ENCODE results near the gene REEP3. TPM values are rescaled to one million over a fixed set of nuclear protein-coding genes. Genes with fewer than 3 reads are reported as not detected.

The REEP3 gene
- total RNA-seq, 3 donors from 2014 or later (not counting 1 experiment from before 2014, with no cell fraction given), result 4.6 to 10.2 (median 8.3) TPM

DNA sequence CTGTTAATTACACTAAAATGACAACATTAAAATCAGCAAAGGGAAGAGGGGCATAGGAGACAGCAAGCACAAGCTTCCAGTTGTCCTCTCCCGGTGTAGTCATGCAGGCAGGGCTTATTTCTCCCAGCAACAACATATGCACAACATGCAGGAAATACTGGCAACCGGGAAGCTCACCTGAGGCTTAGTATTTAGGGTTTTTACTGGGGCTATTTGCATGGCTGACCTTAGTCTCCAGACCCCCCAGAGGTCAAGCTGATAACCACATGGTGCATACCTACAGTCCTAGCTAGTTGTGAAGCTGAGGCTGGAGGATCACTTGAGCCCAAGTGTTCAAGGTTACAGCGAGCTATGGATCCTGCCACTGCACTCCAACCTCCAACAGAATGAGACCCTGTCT, 42.6 kb upstream of the REEP3 start:
- Mint-ChIP-seq H3K9me3 (no peaks in the 10 kb centered on the region), H3K36me3 (no peaks in the 10 kb centered on the region), H3K4me1 (peaks cover 0 to 4% of the 10 kb centered on the region in 2 donors), H3K27ac (no peak overlapping the region), H3K27me3 (ENCODE audit: low read depth in 2 of 2) (no peaks in the 10 kb centered on the region), H3K4me3 (no peak overlapping the region)
- no peak overlapping the region for H3K4me3 ChIP-seq (ENCODE audit: low read length)
- H3K9me3 ChIP-seq (ENCODE audit: control insufficient read depth, insufficient read depth, low read length), result no peaks in the 10 kb centered on the region
- DNase-seq (no peak), ATAC-seq (no peak)
- no peaks in the 10 kb centered on the region for H3K27me3 ChIP-seq (ENCODE audit: control insufficient read depth, insufficient read depth, low read length)
- no peaks in the 10 kb centered on the region for H3K36me3 ChIP-seq (ENCODE audit: control insufficient read depth, insufficient read depth, low read length)
- no peaks in the 10 kb centered on the region for H3K4me1 ChIP-seq (ENCODE audit: control insufficient read depth, insufficient read depth, low read length)
- intact Hi-C loops (cut with micrococcal nuclease), result no loop called here
- WGBS (ENCODE audit: insufficient coverage), result 89% methylated on average over 2 of the region's 3 CpGs
- no peak overlapping the region for H3K27ac ChIP-seq (ENCODE audit: low read length)
- TF ChIP-seq, protein P1, sequence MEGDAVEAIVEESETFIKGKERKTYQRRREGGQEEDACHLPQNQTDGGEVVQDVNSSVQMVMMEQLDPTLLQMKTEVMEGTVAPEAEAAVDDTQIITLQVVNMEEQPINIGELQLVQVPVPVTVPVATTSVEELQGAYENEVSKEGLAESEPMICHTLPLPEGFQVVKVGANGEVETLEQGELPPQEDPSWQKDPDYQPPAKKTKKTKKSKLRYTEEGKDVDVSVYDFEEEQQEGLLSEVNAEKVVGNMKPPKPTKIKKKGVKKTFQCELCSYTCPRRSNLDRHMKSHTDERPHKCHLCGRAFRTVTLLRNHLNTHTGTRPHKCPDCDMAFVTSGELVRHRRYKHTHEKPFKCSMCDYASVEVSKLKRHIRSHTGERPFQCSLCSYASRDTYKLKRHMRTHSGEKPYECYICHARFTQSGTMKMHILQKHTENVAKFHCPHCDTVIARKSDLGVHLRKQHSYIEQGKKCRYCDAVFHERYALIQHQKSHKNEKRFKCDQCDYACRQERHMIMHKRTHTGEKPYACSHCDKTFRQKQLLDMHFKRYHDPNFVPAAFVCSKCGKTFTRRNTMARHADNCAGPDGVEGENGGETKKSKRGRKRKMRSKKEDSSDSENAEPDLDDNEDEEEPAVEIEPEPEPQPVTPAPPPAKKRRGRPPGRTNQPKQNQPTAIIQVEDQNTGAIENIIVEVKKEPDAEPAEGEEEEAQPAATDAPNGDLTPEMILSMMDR (IDR thresholded peaks at IDR 0.05), result no peak

DNA sequence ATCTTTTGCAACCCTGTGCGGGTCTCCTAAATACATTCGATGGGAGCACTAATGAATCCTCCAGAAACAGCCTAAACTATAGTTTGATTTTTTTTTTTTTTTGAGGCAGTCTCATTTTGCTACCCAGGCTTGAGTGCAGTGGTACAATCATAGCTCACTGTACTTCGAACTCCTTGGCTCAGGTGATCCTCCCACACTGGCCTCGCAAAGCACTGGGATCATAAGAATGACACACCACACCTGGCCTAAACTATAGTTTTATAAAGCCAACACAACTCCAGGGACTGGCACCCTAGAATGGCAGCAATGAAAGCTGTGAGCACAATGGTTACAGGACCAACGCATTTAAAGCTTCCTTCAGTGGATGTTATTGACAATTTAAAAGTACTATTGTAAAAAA, 41.0 kb upstream of the REEP3 start:
- Mint-ChIP-seq H3K4me3 (no peak overlapping the region), H3K27me3 (ENCODE audit: low read depth in 2 of 2) (no peaks in the 10 kb centered on the region), H3K27ac (no peak overlapping the region), H3K36me3 (no peaks in the 10 kb centered on the region), H3K4me1 (peaks cover 3 to 4% of the 10 kb centered on the region in 2 donors), H3K9me3 (no peaks in the 10 kb centered on the region)
- no peaks in the 10 kb centered on the region for H3K9me3 ChIP-seq (ENCODE audit: control insufficient read depth, insufficient read depth, low read length)
- H3K27ac ChIP-seq (ENCODE audit: low read length), result no peak overlapping the region
- no peak overlapping the region for H3K4me3 ChIP-seq (ENCODE audit: low read length)
- no peaks in the 10 kb centered on the region for H3K4me1 ChIP-seq (ENCODE audit: control insufficient read depth, insufficient read depth, low read length)
- no peak for DNase-seq
- TF ChIP-seq, protein P1 (IDR thresholded peaks at IDR 0.05), result no peak
- H3K27me3 ChIP-seq (ENCODE audit: control insufficient read depth, insufficient read depth, low read length), result no peaks in the 10 kb centered on the region
- WGBS (ENCODE audit: insufficient coverage), result 98% methylated on average over 4 of the region's 5 CpGs
- ATAC-seq, result no peak
- intact Hi-C loops (cut with micrococcal nuclease), result no loop called here
- H3K36me3 ChIP-seq (ENCODE audit: control insufficient read depth, insufficient read depth, low read length), result no peaks in the 10 kb centered on the region

DNA sequence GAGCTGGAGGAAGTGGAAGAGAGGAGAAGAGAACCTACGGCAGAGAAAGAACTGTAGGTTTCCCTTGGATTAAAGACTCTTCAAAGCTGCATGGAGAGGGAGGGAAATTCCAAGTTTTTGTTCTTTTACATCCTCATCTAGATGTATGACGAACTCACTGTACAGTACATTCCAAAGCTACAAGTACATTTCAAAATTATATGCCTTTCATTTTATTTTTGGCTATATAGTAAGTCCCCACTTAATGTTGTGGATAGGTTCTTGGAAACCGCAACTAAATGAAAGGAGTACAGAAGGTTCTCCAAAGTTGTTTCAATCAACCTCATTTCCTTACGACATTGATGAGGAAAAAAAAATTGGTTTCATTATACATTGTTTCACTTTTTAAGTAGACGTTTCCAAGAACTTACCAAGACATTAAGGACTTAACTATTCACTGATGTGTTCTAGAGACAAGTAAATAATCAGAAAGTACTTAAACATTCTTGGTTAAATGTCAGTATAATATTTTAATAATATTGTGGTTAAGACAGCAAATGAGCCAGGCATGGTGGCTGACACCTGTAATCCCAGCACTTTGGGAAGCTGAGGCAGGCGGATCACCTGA, 39.3 kb upstream of the REEP3 start:
- peaks cover 4 to 7% of the 10 kb centered on the region in 2 donors for H3K4me1 Mint-ChIP-seq
- H3K27ac Mint-ChIP-seq, result no peak overlapping the region
- Histone ChIP-seq H3K27me3 (ENCODE audit: control insufficient read depth, insufficient read depth, low read length) (no peaks in the 10 kb centered on the region), H3K4me1 (ENCODE audit: control insufficient read depth, insufficient read depth, low read length) (no peaks in the 10 kb centered on the region), H3K4me3 (ENCODE audit: low read length) (no peak overlapping the region), H3K9me3 (ENCODE audit: control insufficient read depth, insufficient read depth, low read length) (no peaks in the 10 kb centered on the region), H3K27ac (ENCODE audit: low read length) (no peak overlapping the region), H3K36me3 (ENCODE audit: control insufficient read depth, insufficient read depth, low read length) (no peaks in the 10 kb centered on the region)
- 93% methylated on average over 2 of the region's 6 CpGs for WGBS (ENCODE audit: insufficient coverage)
- no peaks in the 10 kb centered on the region for H3K9me3 Mint-ChIP-seq
- intact Hi-C loops (cut with micrococcal nuclease), result no loop called here
- H3K36me3 Mint-ChIP-seq, result no peaks in the 10 kb centered on the region
- TF ChIP-seq, protein P1 (IDR thresholded peaks at IDR 0.05), result no peak
- no peak for DNase-seq
- no peak overlapping the region for H3K4me3 Mint-ChIP-seq
- no peaks in the 10 kb centered on the region for H3K27me3 Mint-ChIP-seq (ENCODE audit: low read depth in 2 of 2)
- no peak for ATAC-seq

DNA sequence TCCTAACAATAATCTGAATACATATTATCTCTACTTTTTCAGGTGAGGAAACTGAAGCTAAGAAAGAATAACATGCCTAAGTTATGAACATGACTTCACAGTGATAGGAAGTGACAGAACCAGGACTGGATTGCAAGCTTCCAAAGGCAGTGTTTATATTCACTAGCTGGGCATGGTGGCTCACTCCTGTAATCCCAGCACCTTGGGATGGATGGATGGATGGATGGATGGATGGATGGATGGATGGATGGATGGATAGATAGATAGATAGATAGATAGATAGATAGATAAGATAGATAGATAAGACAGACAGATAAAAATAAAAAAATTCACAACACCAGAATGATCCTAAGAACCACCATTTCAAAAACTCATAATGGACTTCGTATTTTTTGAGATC, 37.2 kb upstream of the REEP3 start:
- no peaks in the 10 kb centered on the region for H3K27me3 Mint-ChIP-seq (ENCODE audit: low read depth in 2 of 2)
- no peak for DNase-seq
- no peak overlapping the region for H3K4me3 Mint-ChIP-seq

More for the DNA sequence above, 37.2 kb upstream of the REEP3 start:
- no peaks in the 10 kb centered on the region for H3K36me3 Mint-ChIP-seq
- H3K9me3 Mint-ChIP-seq, result no peaks in the 10 kb centered on the region
- H3K4me1 ChIP-seq (ENCODE audit: control insufficient read depth, insufficient read depth, low read length), result no peaks in the 10 kb centered on the region
- no peaks in the 10 kb centered on the region for H3K27me3 ChIP-seq (ENCODE audit: control insufficient read depth, insufficient read depth, low read length)
- no peak for ATAC-seq
- H3K36me3 ChIP-seq (ENCODE audit: control insufficient read depth, insufficient read depth, low read length), result no peaks in the 10 kb centered on the region
- TF ChIP-seq, protein P1 (IDR thresholded peaks at IDR 0.05), result no peak
- no peaks in the 10 kb centered on the region for H3K9me3 ChIP-seq (ENCODE audit: control insufficient read depth, insufficient read depth, low read length)
- intact Hi-C loops (cut with micrococcal nuclease), result no loop called here
- no peak overlapping the region for H3K27ac ChIP-seq (ENCODE audit: low read length)
- peaks cover 0 to 7% of the 10 kb centered on the region in 2 donors for H3K4me1 Mint-ChIP-seq
- no peak overlapping the region for H3K27ac Mint-ChIP-seq
- no peak overlapping the region for H3K4me3 ChIP-seq (ENCODE audit: low read length)
- no CpG with 5 or more reads among the region's 1 CpG for WGBS (ENCODE audit: insufficient coverage)
